HG03064 (cell line): ENCODE data around the gene ENAH.
"Not testable (repeated sequence)": the region's sequence is repeated elsewhere in the genome, so short reads cannot be mapped to it uniquely, and the experiment has no call there.

ENCODE experiments used
- ATAC-seq: cut with Tn5 transposase; IDR thresholded peaks from one replicate; pipeline ENCODE4 v1.9.1; 2021; ENCODE audit warnings: low read depth; ENCODE audit not compliant: unreplicated experiment

Gene ENAH

GRCh38 chr1:225651376-225651871 is 1.5 kb downstream of the ENAH start:
- no peak for ATAC-seq

- ATAC-seq = no peak
Measured at GRCh38 chr1:225650179-225650578, 2.7 kb downstream of the ENAH start.

- ATAC-seq = no peak
Measured at GRCh38 chr1:225645194-225645895, 7.6 kb downstream of the ENAH start.

GRCh38 chr1:225644666-225645065 is 8.3 kb downstream of the ENAH start:
- ATAC-seq = no peak

GRCh38 chr1:225642177-225642576 is 10.7 kb downstream of the ENAH start:
- no peak for ATAC-seq

GRCh38 chr1:225638853-225639252 is 14.1 kb downstream of the ENAH start:
- no peak for ATAC-seq

GRCh38 chr1:225637651-225638199 is 15.2 kb downstream of the ENAH start:
- no peak for ATAC-seq

- not testable (repeated sequence) for ATAC-seq
Measured at GRCh38 chr1:225636992-225637391, 15.9 kb downstream of the ENAH start.

GRCh38 chr1:225635649-225636048 is 17.3 kb downstream of the ENAH start:
- ATAC-seq = no peak

- not testable (repeated sequence) for ATAC-seq
Measured at GRCh38 chr1:225632836-225633235, 20.1 kb downstream of the ENAH start.

GRCh38 chr1:225631021-225631663 is 21.8 kb downstream of the ENAH start:
- ATAC-seq = no peak

- ATAC-seq = no peak
Measured at GRCh38 chr1:225629483-225629882, 23.4 kb downstream of the ENAH start.

- not testable (repeated sequence) for ATAC-seq
Measured at GRCh38 chr1:225628794-225629193, 24.1 kb downstream of the ENAH start.

GRCh38 chr1:225627304-225627947 is 25.5 kb downstream of the ENAH start:
- ATAC-seq = no peak

- no peak for ATAC-seq
Measured at GRCh38 chr1:225626698-225627097, 26.2 kb downstream of the ENAH start.

GRCh38 chr1:225617956-225618355 is 35.0 kb downstream of the ENAH start:
- ATAC-seq = no peak

GRCh38 chr1:225617479-225617878 is 35.4 kb downstream of the ENAH start:
- no peak for ATAC-seq

GRCh38 chr1:225615403-225615790 is 37.5 kb downstream of the ENAH start:
- not testable (repeated sequence) for ATAC-seq

GRCh38 chr1:225613006-225613405 is 39.9 kb downstream of the ENAH start:
- no peak for ATAC-seq

GRCh38 chr1:225612287-225612686 is 40.6 kb downstream of the ENAH start:
- ATAC-seq = no peak

GRCh38 chr1:225611537-225612223 is 41.2 kb downstream of the ENAH start:
- no peak for ATAC-seq
